ENCODE results near the gene CD79A. TPM values are rescaled to one million over a fixed set of nuclear protein-coding genes. Genes with fewer than 3 reads are reported as not detected.
"Not testable (repeated sequence)": the region's sequence is repeated elsewhere in the genome, so short reads cannot be mapped to it uniquely, and the experiment has no call there.

The CD79A gene
- total and polyA plus RNA-seq, 4 experiments from 2014 or later, result 0.93 to 29.7 (median 3.2) TPM

DNA sequence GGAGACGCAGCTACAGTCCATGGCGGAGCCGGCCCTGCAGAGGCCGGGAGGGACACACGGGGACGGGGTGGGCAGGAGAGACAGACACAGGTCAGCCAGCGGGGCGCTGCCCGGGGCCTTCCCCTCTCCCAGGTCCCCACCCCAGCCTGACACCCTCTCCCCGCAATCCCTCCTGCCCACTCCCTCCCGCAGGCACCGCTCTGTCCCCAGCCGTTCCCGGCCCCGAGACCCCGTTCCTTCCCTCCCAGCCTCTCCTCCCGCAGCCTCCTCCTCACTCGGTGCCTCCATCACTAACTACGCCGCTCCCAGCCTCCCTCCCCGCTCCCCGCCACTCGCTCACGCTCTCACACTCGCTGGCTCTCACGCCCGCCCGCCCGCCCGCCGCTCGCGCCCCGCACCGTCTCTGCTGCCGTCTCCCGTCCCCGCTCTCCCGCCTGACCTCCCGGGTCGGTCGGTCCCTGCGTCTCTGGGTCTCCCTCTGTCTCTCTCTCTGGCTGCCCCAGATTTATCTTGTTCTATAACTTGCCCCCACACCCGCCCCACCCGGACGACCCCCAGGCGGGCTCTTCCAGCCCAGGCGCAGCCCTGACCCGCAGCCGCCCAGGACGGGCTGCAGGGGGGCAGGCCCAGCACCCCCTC, 35.9 kb downstream of the CD79A start:
- Mint-ChIP-seq H3K27ac (peak overlapping the region in 3 of 7 donors; percentile 43 to 75 (median 67)), H3K4me1 (peaks cover 25 to 51% (median 26%) of the 10 kb centered on the region in 4 donors), H3K9me3 (peaks cover 0 to 2% (median 0%) of the 10 kb centered on the region in 8 donors), H3K27me3 (peaks cover 7 to 14% of the 10 kb centered on the region in 2 donors), H3K36me3 (peaks cover 0 to 3% of the 10 kb centered on the region in 2 donors), H3K4me3 (peak overlapping the region in 4 of 8 donors; percentile 9 to 57 (median 32))
- H3K27me3 ChIP-seq (ENCODE audit: insufficient read depth, low read length), result peaks cover 23% of the 10 kb centered on the region
- ChIA-PET POLR2A (ENCODE audit: partially characterized antibody) (interaction anchor here (1.0 to 19.1 kb wide), 7 partner anchors 9 to 40 kb away, joined by 3 to 349 read pairs (median 16); partner anchors contain the start of gene ARHGEF1), CTCF (ENCODE audit: partially characterized antibody) (no interaction called here)
- H3K9me3 ChIP-seq (ENCODE audit: control insufficient read depth in 1 of 2, low read length in 2 of 2), result no peaks in the 10 kb centered on the region
- H3K4me3 ChIP-seq (ENCODE audit: low read length in 2 of 2), result no peak overlapping the region
- peak in 2 of 5 donors; percentile 39 to 43 for DNase-seq
- no peak overlapping the region for H3K27ac ChIP-seq (ENCODE audit: low read depth, low read length)
- peaks cover 45% of the 10 kb centered on the region for H3K4me1 ChIP-seq (ENCODE audit: insufficient read depth, low read length)
- intact Hi-C loops (cut with micrococcal nuclease), result loop anchor here (5.0 kb wide), 1 partner anchor 34 kb away; no protein-coding TSS in a partner anchor
- no peaks in the 10 kb centered on the region for H3K36me3 ChIP-seq (ENCODE audit: insufficient read depth, low read length)

DNA sequence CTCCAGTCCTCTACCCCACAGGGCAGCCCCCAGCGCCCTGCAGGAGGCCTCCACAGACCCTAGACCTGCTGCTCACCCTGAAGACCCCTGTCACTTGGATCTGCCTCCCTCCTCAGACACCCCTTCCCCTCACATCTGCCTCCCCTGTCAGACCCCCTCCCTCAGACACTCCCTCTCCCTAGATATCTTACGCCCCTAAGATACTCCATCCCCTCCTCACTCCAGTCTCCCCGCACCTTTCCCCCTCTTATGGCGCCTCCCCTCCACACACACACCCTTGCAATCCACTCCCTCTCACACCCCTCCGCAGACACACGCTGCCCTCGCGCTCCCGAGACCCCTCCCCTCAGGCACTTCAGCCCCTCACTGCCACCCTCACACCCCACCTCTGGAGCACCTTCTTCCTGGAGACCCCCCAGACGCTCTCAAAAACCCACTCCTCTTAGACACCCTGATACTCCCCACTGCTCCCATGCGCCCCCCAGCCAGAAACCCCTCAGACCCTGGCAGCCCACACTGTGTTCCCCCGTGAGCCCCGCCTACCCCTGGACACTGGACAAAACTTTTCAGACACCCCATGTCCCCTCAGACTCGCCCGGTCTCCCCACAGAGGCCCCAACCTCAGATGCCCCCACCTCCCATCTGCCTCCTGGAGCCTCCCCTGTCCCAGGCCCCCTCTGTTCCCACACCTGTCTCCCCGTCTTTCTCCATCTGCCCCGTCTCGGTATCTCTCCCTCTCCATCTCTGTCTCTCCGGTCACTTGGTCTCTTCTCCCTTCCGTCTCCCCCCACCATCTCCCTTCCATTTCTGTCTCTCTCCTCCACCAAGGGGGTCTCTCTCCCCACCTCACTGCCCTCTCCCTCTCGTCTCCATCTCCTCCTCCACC, 36.7 kb downstream of the CD79A start:
- peaks cover 0 to 2% (median 0%) of the 10 kb centered on the region in 8 donors for H3K9me3 Mint-ChIP-seq
- POLR2A ChIA-PET (ENCODE audit: partially characterized antibody), result no interaction called here
- peak overlapping the region in 6 of 8 donors; percentile 21 to 59 (median 42) for H3K4me3 Mint-ChIP-seq

GRCh38 chr19:41914424-41914834, 37.4 kb downstream of the CD79A start:
- Mint-ChIP-seq H3K27ac (peak overlapping the region in 2 of 7 donors; percentile 10 to 79), H3K4me3 (peak overlapping the region in 6 of 8 donors; percentile 21 to 55 (median 30)), H3K27me3 (peaks cover 7 to 14% of the 10 kb centered on the region in 2 donors), H3K4me1 (peaks cover 23 to 44% (median 26%) of the 10 kb centered on the region in 4 donors)
- H3K9me3 Mint-ChIP-seq; POLR2A ChIA-PET (ENCODE audit: partially characterized antibody); H3K9me3 ChIP-seq (ENCODE audit: control insufficient read depth in 1 of 2, low read length in 2 of 2); H3K36me3 Mint-ChIP-seq; DNase-seq; H3K4me3 ChIP-seq (ENCODE audit: low read length in 2 of 2); H3K36me3 ChIP-seq (ENCODE audit: insufficient read depth, low read length); CTCF ChIA-PET (ENCODE audit: partially characterized antibody); H3K27ac ChIP-seq (ENCODE audit: low read depth, low read length): not testable (repeated sequence)
- intact Hi-C loops (cut with micrococcal nuclease), result loop anchor here (2.0 to 5.0 kb wide), 2 partner anchors 14 to 33 kb away; partner anchors contain the start of gene ERFL
- H3K4me1 ChIP-seq (ENCODE audit: insufficient read depth, low read length), result peaks cover 45% of the 10 kb centered on the region
- peaks cover 23% of the 10 kb centered on the region for H3K27me3 ChIP-seq (ENCODE audit: insufficient read depth, low read length)

More for the DNA sequence above, 36.7 kb downstream of the CD79A start:
- no peak overlapping the region for H3K4me3 ChIP-seq (ENCODE audit: low read length in 2 of 2)
- H3K36me3 Mint-ChIP-seq, result peaks cover 0 to 3% of the 10 kb centered on the region in 2 donors
- DNase-seq, result peak in 1 of 5 donors; percentile 32
- intact Hi-C loops (cut with micrococcal nuclease), result loop anchor here (2.0 to 5.0 kb wide), 2 partner anchors 15 to 34 kb away; partner anchors contain the start of gene ERFL
- no peak overlapping the region for H3K27ac ChIP-seq (ENCODE audit: low read depth, low read length)
- peaks cover 24 to 50% (median 26%) of the 10 kb centered on the region in 4 donors for H3K4me1 Mint-ChIP-seq
- no peaks in the 10 kb centered on the region for H3K36me3 ChIP-seq (ENCODE audit: insufficient read depth, low read length)
- H3K4me1 ChIP-seq (ENCODE audit: insufficient read depth, low read length), result peaks cover 45% of the 10 kb centered on the region
- CTCF ChIA-PET (ENCODE audit: partially characterized antibody), result no interaction called here
- H3K27me3 Mint-ChIP-seq, result peaks cover 7 to 14% of the 10 kb centered on the region in 2 donors
- no peaks in the 10 kb centered on the region for H3K9me3 ChIP-seq (ENCODE audit: control insufficient read depth in 1 of 2, low read length in 2 of 2)
- peaks cover 23% of the 10 kb centered on the region for H3K27me3 ChIP-seq (ENCODE audit: insufficient read depth, low read length)
- peak overlapping the region in 3 of 7 donors; percentile 43 to 79 (median 50) for H3K27ac Mint-ChIP-seq

DNA sequence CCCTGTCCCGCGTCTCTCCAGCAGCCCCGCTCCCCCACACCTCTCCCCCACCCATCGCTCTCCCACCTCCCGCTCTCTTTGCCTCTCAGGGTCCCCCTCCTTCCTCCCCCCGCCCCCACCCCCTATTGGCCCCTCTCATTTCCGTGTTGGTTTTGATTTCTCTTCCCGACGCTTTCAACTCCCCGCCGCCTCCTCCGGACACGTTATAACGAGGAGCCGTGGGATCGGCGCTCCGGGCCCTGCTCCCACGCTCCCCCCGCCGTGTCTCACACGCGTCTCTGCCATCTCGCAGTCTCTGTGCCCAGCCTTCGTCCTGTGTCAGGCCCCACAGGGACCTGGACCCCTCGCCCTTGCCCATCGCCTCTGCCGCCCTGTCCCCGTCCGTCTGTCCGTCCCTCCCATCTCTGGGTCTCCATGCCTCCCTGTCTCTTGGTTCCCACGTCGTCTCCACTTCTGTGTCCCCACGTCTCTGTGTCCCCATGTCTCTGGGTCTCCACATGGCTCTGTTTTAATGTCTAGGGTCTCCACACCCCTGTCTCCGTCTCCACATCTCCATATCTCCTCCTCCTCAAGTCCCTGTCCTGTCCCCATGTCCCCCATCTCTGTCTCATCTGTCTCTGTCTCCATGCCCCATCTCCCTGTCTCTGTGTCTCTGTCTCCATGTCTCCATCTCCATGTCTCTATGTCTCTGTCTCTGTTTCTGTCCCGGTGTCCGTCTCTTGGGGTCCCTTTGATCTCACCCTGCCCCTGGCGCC, 38.1 kb downstream of the CD79A start:
- H3K4me3 ChIP-seq (ENCODE audit: low read length in 2 of 2), result peak overlapping the region in 1 of 2 donors; percentile 22
- Mint-ChIP-seq H3K4me1 (peaks cover 23 to 41% (median 26%) of the 10 kb centered on the region in 4 donors), H3K27ac (no peak overlapping the region), H3K4me3 (peak overlapping the region in 1 of 8 donors; percentile 12), H3K36me3 (no peaks in the 10 kb centered on the region), H3K9me3 (peaks cover 0 to 2% (median 0%) of the 10 kb centered on the region in 8 donors), H3K27me3 (peaks cover 7 to 14% of the 10 kb centered on the region in 2 donors)
- H3K27me3 ChIP-seq (ENCODE audit: insufficient read depth, low read length), result peaks cover 23% of the 10 kb centered on the region
- peak in 1 of 5 donors; percentile 37 for DNase-seq
- H3K36me3 ChIP-seq (ENCODE audit: insufficient read depth, low read length), result no peaks in the 10 kb centered on the region
- intact Hi-C loops (cut with micrococcal nuclease), result loop anchor here (2.0 kb wide), 1 partner anchor 14 kb away; the partner anchor contains the start of gene ERFL
- peaks cover 45% of the 10 kb centered on the region for H3K4me1 ChIP-seq (ENCODE audit: insufficient read depth, low read length)
- no peaks in the 10 kb centered on the region for H3K9me3 ChIP-seq (ENCODE audit: control insufficient read depth in 1 of 2, low read length in 2 of 2)
- CTCF ChIA-PET (ENCODE audit: partially characterized antibody), result no interaction called here
- no peak overlapping the region for H3K27ac ChIP-seq (ENCODE audit: low read depth, low read length)
- POLR2A ChIA-PET (ENCODE audit: partially characterized antibody), result no interaction called here

DNA sequence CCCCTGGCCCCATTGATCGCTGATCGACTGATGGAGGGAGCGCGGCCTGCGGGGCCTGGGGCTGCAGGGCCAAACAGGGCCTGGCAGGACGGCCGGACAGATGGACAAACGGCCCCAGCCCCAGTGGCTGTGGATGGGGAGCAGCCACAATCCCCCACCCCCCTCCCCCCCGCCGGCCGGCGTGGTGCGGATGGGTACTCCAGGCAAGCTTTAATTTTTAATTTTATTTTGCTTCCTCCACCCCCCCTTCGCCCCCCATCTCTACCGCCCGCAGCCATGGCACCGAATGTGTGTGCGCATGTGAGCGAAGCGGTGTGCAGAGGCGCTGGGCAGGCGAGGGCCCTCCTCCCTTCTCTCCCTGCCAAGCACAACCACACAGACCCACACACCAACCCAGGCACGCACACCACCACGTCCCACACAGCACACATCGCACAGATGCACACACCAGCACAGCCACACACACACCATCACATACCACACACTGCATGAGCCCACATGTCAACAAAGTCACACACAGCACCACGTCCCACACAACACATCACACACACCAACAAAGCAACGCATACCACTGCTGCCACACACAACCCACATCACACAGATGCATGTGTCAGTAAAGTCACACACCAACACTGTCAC, 38.8 kb downstream of the CD79A start:
- H3K27me3 ChIP-seq (ENCODE audit: insufficient read depth, low read length), result peaks cover 23% of the 10 kb centered on the region
- ChIA-PET POLR2A (ENCODE audit: partially characterized antibody) (no interaction called here), CTCF (ENCODE audit: partially characterized antibody) (no interaction called here)
- H3K9me3 ChIP-seq (ENCODE audit: control insufficient read depth in 1 of 2, low read length in 2 of 2), result no peaks in the 10 kb centered on the region
- H3K4me1 ChIP-seq (ENCODE audit: insufficient read depth, low read length), result peaks cover 45% of the 10 kb centered on the region
- H3K4me3 ChIP-seq (ENCODE audit: low read length in 2 of 2), result peak overlapping the region in 1 of 2 donors; percentile 22
- peaks cover 7 to 14% of the 10 kb centered on the region in 2 donors for H3K27me3 Mint-ChIP-seq
- H3K36me3 Mint-ChIP-seq, result no peaks in the 10 kb centered on the region
- peaks cover 18 to 34% (median 20%) of the 10 kb centered on the region in 4 donors for H3K4me1 Mint-ChIP-seq
- H3K27ac Mint-ChIP-seq, result no peak overlapping the region
- no peak overlapping the region for H3K4me3 Mint-ChIP-seq
- H3K9me3 Mint-ChIP-seq, result peaks cover 0 to 2% (median 0%) of the 10 kb centered on the region in 8 donors
- intact Hi-C loops (cut with micrococcal nuclease), result loop anchor here (2.0 kb wide), 1 partner anchor 13 kb away; the partner anchor contains the start of gene ERFL
- no peak overlapping the region for H3K27ac ChIP-seq (ENCODE audit: low read depth, low read length)
- DNase-seq, result no peak
- no peaks in the 10 kb centered on the region for H3K36me3 ChIP-seq (ENCODE audit: insufficient read depth, low read length)

DNA sequence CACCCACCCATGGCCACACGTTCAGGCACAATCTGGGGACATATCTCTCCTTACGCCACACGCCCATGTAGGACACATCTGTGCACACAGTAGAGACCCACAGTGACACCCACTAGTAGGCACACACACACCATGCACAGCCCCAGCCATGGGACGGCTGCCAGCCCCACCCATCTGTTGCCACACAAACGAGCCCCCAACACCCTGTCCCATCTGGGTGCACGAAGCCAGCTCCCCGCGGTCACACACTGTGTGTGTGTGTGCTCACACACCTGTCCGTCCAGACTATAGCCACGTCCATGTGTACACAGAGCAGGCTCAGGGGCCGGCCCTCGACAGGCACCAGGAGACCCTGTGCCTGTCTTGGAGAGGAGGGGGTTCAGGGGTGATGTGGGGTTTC, 40.6 kb downstream of the CD79A start:
- Histone ChIP-seq H3K27me3 (ENCODE audit: insufficient read depth, low read length) (peaks cover 23% of the 10 kb centered on the region), H3K9me3 (ENCODE audit: control insufficient read depth in 1 of 2, low read length in 2 of 2) (no peaks in the 10 kb centered on the region), H3K27ac (ENCODE audit: low read depth, low read length) (no peak overlapping the region), H3K4me3 (ENCODE audit: low read length in 2 of 2) (no peak overlapping the region), H3K36me3 (ENCODE audit: insufficient read depth, low read length) (no peaks in the 10 kb centered on the region), H3K4me1 (ENCODE audit: insufficient read depth, low read length) (peaks cover 30% of the 10 kb centered on the region)
- intact Hi-C loops (cut with micrococcal nuclease), result no loop called here
- H3K27me3 Mint-ChIP-seq, result peaks cover 7 to 8% of the 10 kb centered on the region in 2 donors
- peaks cover 4 to 22% (median 9%) of the 10 kb centered on the region in 4 donors for H3K4me1 Mint-ChIP-seq
- ChIA-PET CTCF (ENCODE audit: partially characterized antibody) (no interaction called here), POLR2A (ENCODE audit: partially characterized antibody) (interaction anchor here (1.0 kb wide), 1 partner anchor 30 kb away, joined by 3 read pairs; no protein-coding TSS in a partner anchor)
- no peak overlapping the region for H3K4me3 Mint-ChIP-seq
- DNase-seq, result peak in 1 of 5 donors; percentile 37
- no peaks in the 10 kb centered on the region for H3K9me3 Mint-ChIP-seq
- H3K27ac Mint-ChIP-seq, result no peak overlapping the region
- no peaks in the 10 kb centered on the region for H3K36me3 Mint-ChIP-seq
